Measurements from ENCODE around the gene ARFGEF3.

DNA sequence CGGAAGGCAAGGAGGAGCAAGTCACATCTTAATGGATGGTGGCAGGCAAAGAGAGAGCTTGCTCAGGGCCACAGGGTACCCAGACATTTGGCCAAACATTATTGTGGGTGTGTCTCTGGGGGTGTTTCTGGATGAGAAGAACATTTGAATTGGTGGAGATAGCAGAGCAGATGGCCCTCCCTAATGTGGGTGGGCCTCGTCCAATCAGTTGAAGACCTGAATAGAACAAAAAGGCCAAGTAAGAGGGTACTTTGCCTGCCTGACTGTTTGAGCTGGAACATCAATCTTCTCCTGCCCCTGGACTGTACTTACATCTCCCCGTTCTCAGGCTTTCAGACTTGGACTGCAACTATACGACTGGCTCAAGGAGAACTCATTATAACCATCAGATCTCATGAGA lies 160.2 kb downstream of the ARFGEF3 start:
- TF ChIP-seq, protein P1, sequence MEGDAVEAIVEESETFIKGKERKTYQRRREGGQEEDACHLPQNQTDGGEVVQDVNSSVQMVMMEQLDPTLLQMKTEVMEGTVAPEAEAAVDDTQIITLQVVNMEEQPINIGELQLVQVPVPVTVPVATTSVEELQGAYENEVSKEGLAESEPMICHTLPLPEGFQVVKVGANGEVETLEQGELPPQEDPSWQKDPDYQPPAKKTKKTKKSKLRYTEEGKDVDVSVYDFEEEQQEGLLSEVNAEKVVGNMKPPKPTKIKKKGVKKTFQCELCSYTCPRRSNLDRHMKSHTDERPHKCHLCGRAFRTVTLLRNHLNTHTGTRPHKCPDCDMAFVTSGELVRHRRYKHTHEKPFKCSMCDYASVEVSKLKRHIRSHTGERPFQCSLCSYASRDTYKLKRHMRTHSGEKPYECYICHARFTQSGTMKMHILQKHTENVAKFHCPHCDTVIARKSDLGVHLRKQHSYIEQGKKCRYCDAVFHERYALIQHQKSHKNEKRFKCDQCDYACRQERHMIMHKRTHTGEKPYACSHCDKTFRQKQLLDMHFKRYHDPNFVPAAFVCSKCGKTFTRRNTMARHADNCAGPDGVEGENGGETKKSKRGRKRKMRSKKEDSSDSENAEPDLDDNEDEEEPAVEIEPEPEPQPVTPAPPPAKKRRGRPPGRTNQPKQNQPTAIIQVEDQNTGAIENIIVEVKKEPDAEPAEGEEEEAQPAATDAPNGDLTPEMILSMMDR (IDR thresholded peaks at IDR 0.05; ENCODE audit: low read depth, low read length) = no peak
- TF ChIP-seq EZH2phosphoT487 (IDR thresholded peaks at IDR 0.05; ENCODE audit: low read depth) = no peak
